HEK293 (cell line): ENCODE measurements around the gene GAST.

ENCODE experiments used
- PATZ1 ChIP-seq: fragments of 450-650 bp; formaldehyde crosslinking; IDR thresholded peaks from 2 replicates; pipeline ENCODE4 v1.5.1; 2016; ENCODE audit warnings: missing biosample characterization, missing genetic modification characterization
- PRDM10 ChIP-seq: fragments of 450-650 bp; formaldehyde crosslinking; IDR thresholded peaks from 2 replicates; pipeline ENCODE4 v1.5.1; 2016; ENCODE audit warnings: missing biosample characterization, missing genetic modification characterization
- PRDM4 ChIP-seq: fragments of 450-650 bp; formaldehyde crosslinking; IDR thresholded peaks from 2 replicates; pipeline ENCODE4 v1.5.1; 2017; ENCODE audit warnings: missing biosample characterization, missing genetic modification characterization
- PRDM6 ChIP-seq: fragments of 450-650 bp; formaldehyde crosslinking; IDR thresholded peaks from 2 replicates; pipeline ENCODE4 v1.5.1; 2017; ENCODE audit warnings: missing biosample characterization, missing genetic modification characterization
- YY1 ChIP-seq: fragments of 450-650 bp; formaldehyde crosslinking; IDR thresholded peaks from 2 replicates; pipeline ENCODE4 v1.5.1; 2018; ENCODE audit warnings: missing biosample characterization, missing genetic modification characterization
- ZBTB10 ChIP-seq: fragments of 450-650 bp; formaldehyde crosslinking; IDR thresholded peaks from 2 replicates; pipeline ENCODE4 v1.5.1; 2016; ENCODE audit warnings: missing biosample characterization, missing genetic modification characterization
- ZIC2 ChIP-seq: fragments of 450-650 bp; formaldehyde crosslinking; IDR thresholded peaks from 2 replicates; pipeline ENCODE4 v1.5.1; 2016; ENCODE audit warnings: missing biosample characterization, missing genetic modification characterization
- ZNF10 ChIP-seq: fragments of 450-650 bp; formaldehyde crosslinking; IDR thresholded peaks from 2 replicates; pipeline ENCODE4 v1.5.1; 2017; ENCODE audit warnings: missing biosample characterization, missing genetic modification characterization
- ZNF138 ChIP-seq: fragments of 450-650 bp; formaldehyde crosslinking; IDR thresholded peaks from 2 replicates; pipeline ENCODE4 v1.5.1; 2016; ENCODE audit warnings: missing biosample characterization, missing genetic modification characterization, borderline replicate concordance
- ZNF155 ChIP-seq: fragments of 450-650 bp; formaldehyde crosslinking; IDR thresholded peaks from 2 replicates; pipeline ENCODE4 v1.5.1; 2016; ENCODE audit warnings: missing biosample characterization, missing genetic modification characterization
- ZNF174 ChIP-seq: fragments of 450-650 bp; formaldehyde crosslinking; IDR thresholded peaks from 2 replicates; pipeline ENCODE4 v1.5.0; 2017; ENCODE audit warnings: missing biosample characterization, mild to moderate bottlenecking, missing genetic modification characterization
- ZNF23 ChIP-seq: fragments of 450-650 bp; formaldehyde crosslinking; IDR thresholded peaks from 2 replicates; pipeline ENCODE4 v1.5.1; 2016; ENCODE audit warnings: missing biosample characterization, missing genetic modification characterization, borderline replicate concordance
- ZNF266 ChIP-seq: fragments of 450-650 bp; formaldehyde crosslinking; IDR thresholded peaks from 2 replicates; pipeline ENCODE4 v1.5.1; 2016; ENCODE audit warnings: missing biosample characterization, missing genetic modification characterization, low read depth
- ZNF302 ChIP-seq: fragments of 450-650 bp; formaldehyde crosslinking; IDR thresholded peaks from 2 replicates; pipeline ENCODE4 v1.5.1; 2016; ENCODE audit warnings: missing biosample characterization, missing genetic modification characterization, low read depth
- ZNF335 ChIP-seq: fragments of 450-650 bp; formaldehyde crosslinking; conservative IDR thresholded peaks from 2 replicates; pipeline ENCODE4 v1.5.1; 2016; ENCODE audit warnings: missing biosample characterization, missing genetic modification characterization
- ZNF354C ChIP-seq: fragments of 450-650 bp; formaldehyde crosslinking; IDR thresholded peaks from 2 replicates; pipeline ENCODE4 v1.5.1; 2016; ENCODE audit warnings: missing biosample characterization, missing genetic modification characterization, low read depth, borderline replicate concordance
- ZNF529 ChIP-seq: fragments of 450-650 bp; formaldehyde crosslinking; IDR thresholded peaks from 2 replicates; pipeline ENCODE4 v1.5.1; 2017; ENCODE audit warnings: missing genetic modification characterization, missing biosample characterization; ENCODE audit not compliant: insufficient replicate concordance
- ZNF626 ChIP-seq: fragments of 450-650 bp; sonication (Bioruptor Pico); formaldehyde crosslinking; IDR thresholded peaks from 2 replicates; pipeline ENCODE4 v1.5.1; 2018; ENCODE audit warnings: missing biosample characterization, missing genetic modification characterization, inconsistent platforms
- ZNF692 ChIP-seq: fragments of 450-650 bp; formaldehyde crosslinking; IDR thresholded peaks from 2 replicates; pipeline ENCODE4 v1.5.1; 2016; ENCODE audit warnings: missing biosample characterization, missing genetic modification characterization
- ZNF701 ChIP-seq: fragments of 450-650 bp; formaldehyde crosslinking; IDR thresholded peaks from 2 replicates; pipeline ENCODE4 v1.5.1; 2016; ENCODE audit warnings: missing biosample characterization, missing genetic modification characterization
- ZNF704 ChIP-seq: fragments of 450-650 bp; formaldehyde crosslinking; IDR thresholded peaks from 2 replicates; pipeline ENCODE4 v1.5.1; 2016; ENCODE audit warnings: missing biosample characterization, missing genetic modification characterization
- ZNF791 ChIP-seq: fragments of 450-650 bp; formaldehyde crosslinking; IDR thresholded peaks from 2 replicates; pipeline ENCODE4 v1.5.1; 2016; ENCODE audit warnings: missing biosample characterization, missing genetic modification characterization

Gene GAST

GRCh38 chr17:41688641-41689496 is 23.3 kb upstream of the GAST start, which contains the start of gene EIF1 (continued):
- TF ChIP-seq PATZ1 (tag by site-specific recombination): no peak; the same call in 1 of the 2 replicates
- TF ChIP-seq ZNF529 (tag by site-specific recombination): no peak
- TF ChIP-seq ZNF302: no peak
- no peak for TF ChIP-seq ZNF791 (tag by site-specific recombination)
- no peak for TF ChIP-seq ZNF23
- TF ChIP-seq ZNF354C (tag by site-specific recombination): no peak
- TF ChIP-seq ZNF138 (tag by site-specific recombination): no peak
- no peak for TF ChIP-seq ZNF174
- peak; percentile 79; the same call in 1 of the 2 replicates for TF ChIP-seq ZNF701
- no peak; the same call in 1 of the 2 replicates for TF ChIP-seq ZIC2
- peak; percentile 84 for TF ChIP-seq YY1 (tag by site-specific recombination)
- no peak for TF ChIP-seq ZNF626 (tag by site-specific recombination)
- TF ChIP-seq ZNF692 (tag by site-specific recombination): peak; percentile 65; the same call in 1 of the 2 replicates
- TF ChIP-seq ZBTB10 (tag by site-specific recombination): peak; percentile 39; the same call in 1 of the 2 replicates
- peak; percentile 57 for TF ChIP-seq PRDM4 (tag by site-specific recombination)
- peak; percentile 26 for TF ChIP-seq ZNF335 (tag by site-specific recombination)
- no peak for TF ChIP-seq ZNF10 (tag by site-specific recombination)
- TF ChIP-seq ZNF266 (tag by site-specific recombination): peak; percentile 12; the same call in 1 of the 2 replicates
- no peak for TF ChIP-seq ZNF155 (tag by site-specific recombination)
- no peak; the same call in 1 of the 2 replicates for TF ChIP-seq PRDM6
- no peak for TF ChIP-seq ZNF704 (tag by site-specific recombination)
- no peak for TF ChIP-seq PRDM10 (tag by site-specific recombination)
